G401 (cell line): ENCODE measurements around the gene USP24. TPM values are rescaled to one million over a fixed set of nuclear protein-coding genes. Genes with fewer than 3 reads are reported as not detected.
"Not testable (repeated sequence)": the region's sequence is repeated elsewhere in the genome, so short reads cannot be mapped to it uniquely, and the experiment has no call there.

Experiments
- DNase-seq: peaks from one replicate; pipeline ENCODE4 v3.0.0-alpha.2; 2015; ENCODE audit warnings: low spot score
- in situ Hi-C: cut with HindIII; loops from 2 replicates; pipeline ENCODE4 v1.10.0; 2016; ENCODE audit warnings: low sequenced_read_pairs, mixed read lengths
- total RNA-seq: library from RNA; depleted of rRNA; stranded (reverse); fragments of >200 nt; shearing (Covaris generic); gene quantifications from 2 replicates; pipeline ENCODE4 v1.2.3, GENCODE V29; 2014

Gene USP24
- total RNA-seq, 1 experiment from 2014 or later = 20.8 TPM

GRCh38 chr1:55233145-55233777 is 18.1 kb upstream of the USP24 start:
- DNase-seq = no peak

GRCh38 chr1:55232448-55233144 is 17.4 kb upstream of the USP24 start:
- in situ Hi-C loops = no loop called here

More at GRCh38 chr1:55233145-55233777, 18.1 kb upstream of the USP24 start:
- in situ Hi-C loops = no loop called here

GRCh38 chr1:55231745-55232144 is 16.6 kb upstream of the USP24 start:
- in situ Hi-C loops = no loop called here
- no peak for DNase-seq

More at GRCh38 chr1:55232448-55233144, 17.4 kb upstream of the USP24 start:
- no peak for DNase-seq

DNA sequence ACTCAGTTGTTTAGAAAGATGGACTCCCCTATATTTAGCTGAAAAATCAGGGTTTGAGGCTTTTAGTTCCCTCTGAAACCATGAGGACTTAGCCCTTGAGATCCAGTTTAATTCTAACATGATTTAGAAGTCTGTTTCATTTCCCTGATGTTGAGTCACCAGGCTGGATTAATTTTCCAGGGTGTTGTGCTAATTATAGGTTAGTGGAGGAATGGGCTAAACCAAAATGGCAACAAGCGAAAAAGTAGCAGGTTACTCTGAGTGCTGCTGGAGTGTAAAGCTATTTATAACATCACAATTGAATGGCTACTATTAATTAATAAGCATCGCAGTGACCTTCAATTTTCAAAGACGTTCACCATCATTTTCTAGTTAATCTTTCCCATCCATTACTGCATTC is 15.5 kb upstream of the USP24 start:
- in situ Hi-C loops = no loop called here
- DNase-seq = no peak

- in situ Hi-C loops, DNase-seq: not testable (repeated sequence)
These were observed 14.6 kb upstream of the USP24 start for GRCh38 chr1:55229726-55230125.

GRCh38 chr1:55225228-55225627 is 10.1 kb upstream of the USP24 start:
- no peak for DNase-seq
- in situ Hi-C loops = no loop called here

GRCh38 chr1:55224729-55225128 is 9.6 kb upstream of the USP24 start:
- in situ Hi-C loops = no loop called here
- no peak for DNase-seq

- in situ Hi-C loops = no loop called here
- DNase-seq = no peak
These were observed 7.0 kb upstream of the USP24 start for GRCh38 chr1:55222152-55222551.

DNA sequence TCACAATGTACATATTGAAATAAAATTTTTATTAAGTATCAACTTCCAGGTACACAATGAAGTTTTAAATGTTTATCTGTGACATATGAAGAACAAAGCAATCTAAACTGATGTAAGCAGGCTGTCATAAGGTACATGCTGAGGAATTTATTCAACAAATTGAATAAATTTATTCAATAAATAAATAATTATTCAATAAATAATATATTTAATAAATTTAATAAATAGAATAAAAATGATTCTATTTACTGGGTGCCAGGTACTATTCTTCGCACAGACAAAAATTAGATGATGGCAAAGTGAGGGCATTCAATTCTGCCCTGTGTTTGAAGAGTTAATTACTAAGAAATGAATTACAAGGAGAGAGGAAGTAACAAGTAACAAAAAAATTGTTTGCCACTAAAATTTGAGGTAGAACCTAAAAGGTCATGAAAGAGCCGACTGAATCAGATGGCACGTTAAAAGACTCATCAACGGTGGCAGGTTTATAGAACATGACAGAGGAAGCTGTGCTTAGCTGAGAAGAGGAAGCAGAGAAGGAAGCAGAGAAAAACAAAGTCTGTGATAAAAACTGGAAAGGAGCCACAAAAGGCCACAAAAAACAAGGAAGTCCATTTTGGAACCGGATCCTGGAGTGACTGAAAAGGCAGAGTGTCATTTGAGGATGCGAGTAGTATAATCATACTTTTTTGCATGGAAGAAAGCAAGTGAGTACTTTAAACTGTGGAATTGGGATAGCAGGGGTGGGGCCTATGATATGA is 2.2 kb upstream of the USP24 start:
- peak; percentile 91 for DNase-seq
- in situ Hi-C loops = no loop called here

DNA sequence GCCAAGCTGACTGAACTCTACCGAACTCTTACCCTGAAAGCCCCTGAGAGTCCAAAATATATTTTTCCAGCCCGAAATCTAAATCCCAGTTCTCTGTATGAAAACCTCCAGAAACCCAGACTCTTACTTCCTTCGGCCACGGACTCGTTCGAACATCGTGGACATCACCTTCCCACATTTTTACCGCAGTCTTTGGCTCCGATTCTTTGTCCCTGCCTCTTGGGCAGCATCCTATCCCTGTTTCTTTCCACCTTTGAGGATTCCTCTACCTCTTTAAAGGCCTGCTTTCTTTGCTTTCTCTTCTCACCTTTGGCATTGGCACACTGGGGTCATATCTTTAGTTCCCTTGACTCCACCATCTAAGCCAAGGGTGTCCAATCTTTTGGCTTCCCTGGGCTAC is 932 bp upstream of the USP24 start:
- in situ Hi-C loops = no loop called here
- DNase-seq = peak; percentile 56

- in situ Hi-C loops = no loop called here
- DNase-seq = peak; percentile 56
These were observed 300 bp downstream of the USP24 start for GRCh38 chr1:55214934-55215193.

DNA sequence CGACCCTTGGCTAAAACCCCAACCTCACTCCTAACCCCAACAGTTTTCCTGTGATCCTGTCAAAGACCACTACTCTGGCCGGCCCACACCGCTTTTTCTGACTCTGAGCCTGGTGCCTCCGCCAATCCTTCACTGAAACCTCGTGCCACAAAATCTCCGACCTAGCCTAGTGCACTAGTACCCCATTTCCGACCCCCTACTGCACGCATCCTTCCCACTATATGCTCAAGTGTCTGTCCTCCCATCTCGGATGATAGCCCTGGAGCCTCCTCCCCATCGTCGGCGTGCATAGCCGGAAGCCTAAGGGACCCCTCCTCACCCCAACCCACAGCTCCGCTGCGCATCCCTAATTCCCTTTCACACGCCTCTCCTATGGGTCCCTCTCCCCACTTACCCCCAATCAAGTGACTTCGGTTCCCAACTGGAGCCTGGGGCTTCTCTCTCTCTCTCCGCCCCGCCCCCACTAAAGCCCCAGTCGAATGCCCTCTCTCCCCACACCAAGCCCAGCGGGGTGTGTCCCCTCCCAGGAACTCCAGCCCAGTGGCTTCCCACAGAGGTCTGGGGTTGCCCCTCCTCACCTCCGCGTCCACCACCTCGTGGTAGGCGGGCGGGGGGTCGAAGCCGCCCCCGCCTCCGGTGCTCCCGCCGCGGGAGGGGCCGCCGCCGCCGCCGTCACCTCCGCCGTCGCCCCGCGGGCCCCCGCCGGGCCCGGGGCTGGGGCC is 791 bp downstream of the USP24 start:
- DNase-seq = peak; percentile 53
- in situ Hi-C loops = no loop called here

- DNase-seq = no peak
- in situ Hi-C loops = no loop called here
These were observed 1.3 kb downstream of the USP24 start for GRCh38 chr1:55213885-55214211.

DNA sequence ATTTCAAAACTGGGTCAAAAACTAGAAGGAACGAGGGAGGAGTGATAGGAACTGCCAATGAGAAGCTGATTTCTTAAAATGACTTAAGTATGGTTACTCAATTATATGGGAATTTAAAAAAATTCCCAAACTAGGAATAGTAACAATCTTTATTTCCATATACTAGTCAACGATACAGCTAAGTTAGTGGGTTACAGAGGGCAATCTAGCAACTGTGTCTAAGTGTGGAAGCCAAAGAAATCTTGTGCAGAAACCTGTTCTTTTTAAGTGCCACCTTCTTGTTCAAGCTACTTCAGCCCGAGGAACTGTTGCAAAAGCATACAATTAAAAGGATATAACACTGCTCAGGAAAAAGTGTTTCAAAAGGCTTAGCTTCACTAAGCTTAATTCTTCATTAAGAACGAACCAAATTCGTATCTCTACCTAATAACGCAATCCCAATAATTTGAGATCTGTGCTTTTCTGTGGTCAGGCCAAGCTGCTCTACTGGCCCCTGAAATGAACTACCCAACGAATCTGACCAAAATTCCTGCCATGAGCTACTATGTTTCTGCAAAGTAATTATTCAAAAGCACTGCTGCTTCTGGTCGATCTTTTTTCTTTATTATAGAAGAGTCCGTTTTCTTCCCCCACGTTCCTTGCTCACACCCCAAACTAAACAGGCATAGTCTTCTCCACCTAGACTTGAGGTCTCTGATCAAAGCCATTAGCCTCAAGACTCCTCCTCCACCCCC is 1.8 kb downstream of the USP24 start:
- DNase-seq = peak; percentile 53
- in situ Hi-C loops = no loop called here

- in situ Hi-C loops = no loop called here
- DNase-seq = peak; percentile 58
These were observed 2.6 kb downstream of the USP24 start for GRCh38 chr1:55212349-55213150.

GRCh38 chr1:55211863-55212262 is 3.3 kb downstream of the USP24 start:
- in situ Hi-C loops = no loop called here
- peak; percentile 38 for DNase-seq

DNA sequence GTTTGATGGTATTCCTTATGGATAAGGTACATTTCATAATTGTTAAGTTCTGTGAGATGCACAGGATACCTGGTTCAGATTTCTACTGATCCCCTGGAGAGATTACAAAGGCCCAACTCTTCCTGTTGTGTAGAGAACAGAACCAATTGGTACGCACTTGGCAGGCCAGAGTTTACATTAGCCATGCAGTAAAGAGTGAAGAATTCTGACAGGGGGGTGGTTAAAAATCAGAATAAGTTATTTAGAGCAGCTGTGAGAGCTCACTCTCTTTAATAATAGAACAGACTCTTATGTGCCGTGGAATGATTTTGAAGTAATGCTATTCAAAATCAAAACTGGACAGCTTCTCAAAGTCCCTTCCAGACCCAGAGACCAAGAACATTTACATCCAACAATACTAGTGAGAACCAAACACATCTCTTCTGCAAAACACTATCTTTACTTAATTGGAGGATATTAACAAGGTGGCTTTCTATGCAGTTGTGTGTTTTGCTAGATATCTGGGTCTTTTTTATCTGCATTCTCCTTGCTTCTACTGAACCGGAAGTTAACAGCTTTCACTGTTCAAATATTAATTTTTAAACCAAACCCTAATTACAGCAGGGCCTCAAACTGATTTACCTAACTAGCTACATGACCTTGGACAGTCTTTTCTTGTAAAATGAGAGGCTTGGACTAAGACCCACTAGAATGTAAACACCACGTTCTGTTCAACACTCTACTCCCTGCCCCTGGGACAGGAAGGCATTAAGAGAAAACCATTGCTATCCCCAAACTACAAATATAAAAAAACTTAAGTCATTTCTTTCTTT is 4.0 kb downstream of the USP24 start:
- in situ Hi-C loops = no loop called here
- peak; percentile 48 for DNase-seq

GRCh38 chr1:55209247-55209646 is 5.9 kb downstream of the USP24 start:
- in situ Hi-C loops = no loop called here
- peak; percentile 60 for DNase-seq
